CD14-positive monocyte (primary cell): ENCODE measurements around the gene TIAM1. TPM values are rescaled to one million over a fixed set of nuclear protein-coding genes. Genes with fewer than 3 reads are reported as not detected.

Experiments
- DNase-seq, 3 donors: peaks; one replicate each; pipeline ENCODE4 v3.0.0-alpha.2; 2011 to 2022
- H2AFZ ChIP-seq: 2 replicates; pipeline ENCODE4 v1.6.0; 2012; ENCODE audit warnings: mild to moderate bottlenecking, low read depth, low read length, inconsistent platforms; ENCODE audit not compliant: insufficient read depth, poor library complexity, severe bottlenecking
- H3K27ac ChIP-seq, 2 donors: 1 replicate in 1 of 2; 2 replicates in 1 of 2; pipeline ENCODE4 v1.5.1; 2012 to 2013; ENCODE audit warnings: low read length in 2 of 2, control low read depth in 1 of 2, inconsistent platforms in 1 of 2, low read depth in 1 of 2, mild to moderate bottlenecking in 1 of 2
- H3K27me3 ChIP-seq, 2 donors: one replicate each; pipeline versions ENCODE4 v1.6.0 to v1.6.1; 2011 to 2013; ENCODE audit warnings: low read length in 2 of 2; ENCODE audit not compliant: control insufficient read depth in 2 of 2, insufficient read depth in 2 of 2
- H3K36me3 ChIP-seq, 2 donors: replicated peaks in 1 of 2; 1 replicate in 1 of 2; 2 replicates in 1 of 2; pipeline versions ENCODE4 v1.5.1 to v1.6.1; 2012 to 2013; ENCODE audit warnings: low read length in 2 of 2, control low read depth in 1 of 2, inconsistent platforms in 1 of 2, mild to moderate bottlenecking in 1 of 2; ENCODE audit not compliant: insufficient read depth in 2 of 2, control insufficient read depth in 1 of 2
- H3K4me1 ChIP-seq, 2 donors: 1 replicate in 1 of 2; 2 replicates in 1 of 2; pipeline versions ENCODE4 v1.5.1 to v1.6.1; 2012 to 2013; ENCODE audit warnings: low read length in 2 of 2, control low read depth in 1 of 2, inconsistent platforms in 1 of 2, mild to moderate bottlenecking in 1 of 2, moderate library complexity in 1 of 2; ENCODE audit not compliant: insufficient read depth in 2 of 2, control insufficient read depth in 1 of 2
- H3K4me2 ChIP-seq: replicated peaks from 2 replicates; pipeline ENCODE3; 2012; ENCODE audit warnings: low read length, moderate library complexity, mild to moderate bottlenecking; ENCODE audit not compliant: poor library complexity, severe bottlenecking; ENCODE audit errors: extremely low read depth
- H3K4me3 ChIP-seq, 3 experiments: fragments of 200-600 bp in 1 of 3; sonication (generic) in 1 of 3; replicated peaks in 1 of 3; 1 replicate in 2 of 3; 2 replicates in 1 of 3; pipeline ENCODE4 v1.5.1; 2011 to 2013; ENCODE audit warnings: low read length in 3 of 3, mild to moderate bottlenecking in 3 of 3, control low read depth in 2 of 3, low read depth in 2 of 3, inconsistent platforms in 1 of 3, moderate library complexity in 1 of 3
- H3K79me2 ChIP-seq: 2 replicates; pipeline ENCODE4 v1.6.0; 2012; ENCODE audit warnings: mild to moderate bottlenecking, control low read depth, inconsistent platforms, low read length, moderate library complexity; ENCODE audit not compliant: insufficient read depth
- H3K9ac ChIP-seq: 2 replicates; pipeline ENCODE4 v1.6.0; 2017; ENCODE audit warnings: low read length, mild to moderate bottlenecking; ENCODE audit not compliant: insufficient read depth, poor library complexity, severe bottlenecking
- H3K9me3 ChIP-seq, 2 donors: replicated peaks in 1 of 2; 1 replicate in 1 of 2; 2 replicates in 1 of 2; pipeline versions ENCODE4 v1.5.1 to v1.6.1; 2012 to 2013; ENCODE audit warnings: low read length in 2 of 2, control low read depth in 1 of 2; ENCODE audit not compliant: control insufficient read depth in 1 of 2, insufficient read depth in 1 of 2
- H4K20me1 ChIP-seq: 2 replicates; pipeline ENCODE4 v1.6.0; 2012; ENCODE audit warnings: mild to moderate bottlenecking, low read length, control low read depth, moderate library complexity; ENCODE audit not compliant: insufficient read depth
- H3K27ac Mint-ChIP-seq, 7 donors: one replicate each; pipeline ENCODE4 v1.8.0; 2020; ENCODE audit warnings: mild to moderate bottlenecking in 7 of 7, mixed read lengths in 7 of 7, moderate library complexity in 6 of 7, inconsistent platforms in 2 of 7
- H3K27me3 Mint-ChIP-seq, 3 donors: one replicate each; pipeline ENCODE4 v1.8.0; 2021 to 2022; ENCODE audit warnings: low read depth in 3 of 3, mild to moderate bottlenecking in 3 of 3, mixed read lengths in 3 of 3, moderate library complexity in 3 of 3, inconsistent platforms in 1 of 3
- H3K36me3 Mint-ChIP-seq, 2 donors: one replicate each; pipeline ENCODE4 v1.8.0; 2020; ENCODE audit warnings: mixed read lengths in 2 of 2, inconsistent platforms in 1 of 2, mild to moderate bottlenecking in 1 of 2
- H3K4me1 Mint-ChIP-seq: one replicate; pipeline ENCODE4 v1.8.0; 2020; ENCODE audit warnings: mild to moderate bottlenecking, mixed read lengths
- H3K4me3 Mint-ChIP-seq, 2 donors: one replicate each; pipeline ENCODE4 v1.8.0; 2020; ENCODE audit warnings: mild to moderate bottlenecking in 2 of 2, mixed read lengths in 2 of 2, moderate library complexity in 1 of 2
- H3K9me3 Mint-ChIP-seq, 7 donors: one replicate each; pipeline ENCODE4 v1.8.0; 2020 to 2022; ENCODE audit warnings: mixed read lengths in 7 of 7, mild to moderate bottlenecking in 6 of 7, moderate library complexity in 6 of 7, inconsistent platforms in 2 of 7
- CTCF ChIP-seq: fragments of 200-600 bp; IDR thresholded peaks from one replicate; pipeline ENCODE4 v1.8.0; 2022; ENCODE audit warnings: antibody characterized with exemption, mild to moderate bottlenecking
- WGBS: methylation state at CpG from one replicate; pipeline ENCODE4 v1.1.5; 2013; ENCODE audit warnings: missing lambda C conversion rate; ENCODE audit not compliant: insufficient coverage; 5-methylcytosine and 5-hydroxymethylcytosine counted together
- intact Hi-C, 2 donors: fragments of 100-400 bp; cut with micrococcal nuclease; formaldehyde crosslinking; loops; one replicate each; pipeline versions ENCODE4 v1.15.0 to v1.15.1; 2023
- polyA plus RNA-seq, 3 donors: library from polyadenylated mRNA; depleted of rRNA in 1 of 3; unstranded in 2 of 3; stranded (reverse) in 1 of 3; fragments of 300-500 nt in 2 of 3; fragments of >200 nt in 1 of 3; fragmentation: Illumina TruSeq in 2 of 3; gene quantifications; 1 replicate in 2 of 3; 2 replicates in 1 of 3; pipeline ENCODE4 v1.2.3, GENCODE V29; 2012 to 2021

Gene TIAM1
- polyA plus RNA-seq, 3 donors, result 17.7 to 55.0 (median 45.3) TPM

DNA sequence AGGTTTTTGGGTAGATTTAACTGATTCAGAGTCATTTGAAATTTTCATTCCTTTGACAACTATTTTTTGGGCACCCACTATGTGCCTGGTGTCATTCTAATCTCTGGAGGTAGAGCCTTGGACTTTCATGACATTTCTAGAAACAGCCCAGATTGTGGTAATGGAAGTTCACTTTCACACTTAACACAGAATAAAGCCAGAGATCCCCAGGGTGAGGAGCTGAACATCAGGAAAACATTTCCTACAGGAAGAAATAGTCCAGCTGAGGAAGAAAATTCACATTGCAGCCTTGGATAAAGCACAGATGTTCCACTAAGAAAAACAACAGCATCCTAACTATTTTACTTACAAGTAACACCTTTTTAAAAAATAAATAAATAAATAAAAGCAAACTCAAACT is 203.4 kb downstream of the TIAM1 start:
- DNase-seq, result no peak
- no peak overlapping the region for H3K27ac Mint-ChIP-seq
- Histone ChIP-seq H2AFZ (no peak overlapping the region), H3K4me1 (peaks cover 15 to 16% of the 10 kb centered on the region in 2 donors), H3K9me3 (no peaks in the 10 kb centered on the region), H3K27ac (no peak overlapping the region), H3K9ac (no peak overlapping the region), H3K27me3 (no peaks in the 10 kb centered on the region), H3K79me2 (no peaks in the 10 kb centered on the region), H4K20me1 (no peaks in the 10 kb centered on the region), H3K36me3 (peaks cover 15 to 71% of the 10 kb centered on the region in 2 donors), H3K4me3 (no peak overlapping the region), H3K4me2 (no peak overlapping the region)
- H3K4me1 Mint-ChIP-seq, result peaks cover 24% of the 10 kb centered on the region
- intact Hi-C loops, result no loop called here
- no peak for TF ChIP-seq CTCF
- no peak overlapping the region for H3K4me3 Mint-ChIP-seq
- peaks cover 62 to 76% of the 10 kb centered on the region in 2 donors for H3K36me3 Mint-ChIP-seq
- H3K27me3 Mint-ChIP-seq, result peaks cover 0 to 5% (median 2%) of the 10 kb centered on the region in 3 donors
- peaks cover 0 to 8% (median 0%) of the 10 kb centered on the region in 7 donors for H3K9me3 Mint-ChIP-seq

DNA sequence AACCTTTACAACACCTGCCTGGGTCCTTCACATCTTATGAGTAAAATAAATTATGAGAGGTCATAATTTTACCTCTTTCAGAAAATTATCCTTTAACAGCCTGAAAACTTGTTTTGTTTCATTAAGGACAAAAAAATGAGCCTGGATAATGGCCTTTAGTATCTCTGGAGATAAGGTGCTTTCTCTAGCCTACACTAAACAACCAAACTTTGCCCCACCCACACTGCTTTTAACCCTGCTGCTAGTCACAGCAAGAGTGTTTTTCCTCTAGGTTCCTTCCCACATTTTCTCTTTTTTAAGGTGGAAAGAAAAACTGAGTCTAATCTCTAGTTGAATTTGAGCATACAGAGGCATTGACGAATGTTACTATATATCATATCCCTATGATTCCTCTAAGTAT is 204.0 kb downstream of the TIAM1 start:
- DNase-seq, result no peak
- Histone ChIP-seq H3K79me2 (no peaks in the 10 kb centered on the region), H3K9ac (no peak overlapping the region), H3K27me3 (no peaks in the 10 kb centered on the region), H3K36me3 (peaks cover 20 to 71% of the 10 kb centered on the region in 2 donors), H2AFZ (no peak overlapping the region), H4K20me1 (no peaks in the 10 kb centered on the region), H3K9me3 (no peaks in the 10 kb centered on the region), H3K4me1 (peaks cover 15 to 16% of the 10 kb centered on the region in 2 donors), H3K27ac (no peak overlapping the region), H3K4me2 (no peak overlapping the region), H3K4me3 (no peak overlapping the region)
- Mint-ChIP-seq H3K27ac (no peak overlapping the region), H3K9me3 (peaks cover 0 to 8% (median 0%) of the 10 kb centered on the region in 7 donors), H3K27me3 (peaks cover 0 to 5% (median 3%) of the 10 kb centered on the region in 3 donors), H3K4me1 (peaks cover 24% of the 10 kb centered on the region), H3K36me3 (peaks cover 67 to 76% of the 10 kb centered on the region in 2 donors), H3K4me3 (no peak overlapping the region)
- no CpG with 5 or more reads among the region's 1 CpG for WGBS
- no peak for TF ChIP-seq CTCF
- intact Hi-C loops, result no loop called here
